Measurements from ENCODE around the gene KRT81.
"Not testable (repeated sequence)": the region's sequence is repeated elsewhere in the genome, so short reads cannot be mapped to it uniquely, and the experiment has no call there.

KRT81 gene

GRCh38 chr12:52316701-52317100, 25.4 kb upstream of the KRT81 start:
- no peak for DNase-seq

GRCh38 chr12:52316290-52316689, 25.0 kb upstream of the KRT81 start:
- DNase-seq, result no peak

- DNase-seq, result peak; percentile 26
Measured at GRCh38 chr12:52315721-52316120, 24.4 kb upstream of the KRT81 start.

DNA sequence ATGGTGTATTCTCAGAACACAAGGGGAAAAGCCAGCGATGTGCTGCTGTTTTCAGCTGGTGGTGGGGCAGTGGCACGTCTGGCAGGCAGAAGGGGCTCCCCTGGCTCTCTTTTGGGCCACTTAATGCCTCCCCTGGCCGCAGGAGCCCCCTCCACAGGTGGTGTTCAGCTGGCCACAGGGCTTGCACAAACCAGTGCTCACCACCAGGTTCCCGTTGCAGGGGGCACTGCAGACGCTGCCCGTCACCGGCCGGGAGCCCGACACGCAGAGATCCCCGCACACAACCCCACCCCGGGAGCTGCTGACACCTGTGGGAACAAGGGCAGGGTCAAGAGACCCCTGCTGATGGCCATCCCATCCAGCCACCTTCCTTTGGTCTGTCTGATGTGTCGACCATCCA, 23.2 kb upstream of the KRT81 start:
- no peak for DNase-seq

- DNase-seq, result no peak
Measured at GRCh38 chr12:52313926-52314325, 22.6 kb upstream of the KRT81 start.

- DNase-seq, result no peak
Measured at GRCh38 chr12:52313461-52313860, 22.1 kb upstream of the KRT81 start.

- DNase-seq, result no peak
Measured at GRCh38 chr12:52312086-52312485, 20.8 kb upstream of the KRT81 start.

- DNase-seq, result no peak
Measured at GRCh38 chr12:52311285-52311648, 19.9 kb upstream of the KRT81 start.

DNA sequence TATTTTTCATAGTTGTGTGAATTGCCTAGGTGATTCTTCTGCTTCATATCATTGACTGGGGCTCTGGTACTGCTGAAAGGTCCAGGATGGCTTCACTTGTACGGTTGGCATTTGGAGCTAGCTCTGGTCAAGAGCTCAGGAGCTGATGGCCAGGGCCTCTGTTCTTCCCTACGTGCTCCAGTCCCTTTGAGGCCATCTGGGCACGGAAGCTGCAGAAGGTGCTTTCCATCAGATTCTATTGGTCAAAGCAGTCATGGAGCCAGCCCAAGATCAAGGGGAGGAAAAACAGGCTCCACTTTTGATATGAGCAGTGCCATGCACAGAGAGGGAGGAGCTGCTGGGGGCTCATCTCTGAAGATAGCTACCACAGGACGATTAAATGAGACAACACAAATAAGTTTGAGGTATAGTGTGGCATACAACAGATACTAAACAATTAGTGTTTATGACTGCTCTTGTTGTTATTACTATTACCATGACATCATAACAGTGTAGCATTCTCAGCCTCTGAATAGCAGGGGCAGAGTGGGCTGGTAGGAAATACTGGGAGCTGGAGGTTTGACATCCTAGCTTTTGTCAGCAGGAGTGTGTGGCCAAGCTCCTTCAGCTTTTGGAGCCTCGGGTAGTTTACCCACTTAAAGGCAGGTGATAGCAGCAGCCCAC, 19.4 kb upstream of the KRT81 start:
- no peak for DNase-seq

- DNase-seq, result no peak
Measured at GRCh38 chr12:52308806-52309425, 17.6 kb upstream of the KRT81 start.

DNA sequence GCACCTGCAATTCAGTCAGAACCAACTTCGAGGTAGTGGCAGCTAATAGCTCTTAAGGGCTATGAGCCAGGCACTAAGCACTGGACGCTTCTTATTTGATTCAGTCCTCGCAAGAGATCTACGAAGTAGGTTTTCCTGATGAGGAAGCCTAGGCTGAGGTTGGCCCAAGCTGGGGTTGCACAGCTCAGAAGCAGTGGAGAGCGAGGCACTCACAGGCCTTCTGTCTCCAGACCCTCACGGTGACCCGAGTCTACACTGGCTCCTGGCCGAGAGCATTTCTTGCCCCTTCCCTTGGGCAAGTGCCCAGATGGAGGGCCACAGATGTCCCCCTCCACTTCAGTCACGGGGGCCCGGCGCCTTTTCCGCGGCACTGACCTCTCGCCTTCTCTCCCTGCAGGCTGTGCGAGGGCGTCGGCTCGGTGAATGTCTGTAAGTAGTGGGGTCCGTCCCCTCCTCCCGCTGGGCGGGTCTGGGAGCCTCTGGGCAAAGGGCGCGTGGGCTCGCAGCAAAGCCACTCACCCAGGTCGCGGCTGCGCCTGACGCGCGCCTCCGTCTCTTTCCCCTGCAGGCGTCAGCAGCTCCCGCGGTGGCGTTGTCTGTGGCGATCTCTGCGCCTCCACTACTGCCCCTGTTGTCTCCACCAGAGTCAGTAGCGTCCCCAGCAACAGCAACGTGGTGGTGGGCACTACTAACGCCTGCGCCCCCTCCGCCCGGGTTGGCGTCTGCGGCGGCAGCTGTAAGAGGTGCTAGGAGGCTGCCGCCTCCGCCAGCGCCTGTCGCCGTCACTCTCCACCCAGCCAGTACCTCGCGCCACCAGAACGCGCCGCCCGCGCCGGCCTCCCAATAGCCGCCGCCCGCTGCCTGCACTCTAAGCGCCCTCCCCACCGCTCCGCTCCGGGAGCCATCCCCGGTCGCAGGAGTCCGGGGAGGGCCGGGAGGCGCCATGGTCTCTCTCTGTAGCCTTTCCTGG, 16.8 kb upstream of the KRT81 start:
- peak; percentile 25 for DNase-seq

- DNase-seq, result no peak
Measured at GRCh38 chr12:52306731-52307130, 15.4 kb upstream of the KRT81 start.

- no peak for DNase-seq
Measured at GRCh38 chr12:52305921-52306705, 14.8 kb upstream of the KRT81 start.

GRCh38 chr12:52304941-52305411, 13.6 kb upstream of the KRT81 start:
- not testable (repeated sequence) for DNase-seq

DNA sequence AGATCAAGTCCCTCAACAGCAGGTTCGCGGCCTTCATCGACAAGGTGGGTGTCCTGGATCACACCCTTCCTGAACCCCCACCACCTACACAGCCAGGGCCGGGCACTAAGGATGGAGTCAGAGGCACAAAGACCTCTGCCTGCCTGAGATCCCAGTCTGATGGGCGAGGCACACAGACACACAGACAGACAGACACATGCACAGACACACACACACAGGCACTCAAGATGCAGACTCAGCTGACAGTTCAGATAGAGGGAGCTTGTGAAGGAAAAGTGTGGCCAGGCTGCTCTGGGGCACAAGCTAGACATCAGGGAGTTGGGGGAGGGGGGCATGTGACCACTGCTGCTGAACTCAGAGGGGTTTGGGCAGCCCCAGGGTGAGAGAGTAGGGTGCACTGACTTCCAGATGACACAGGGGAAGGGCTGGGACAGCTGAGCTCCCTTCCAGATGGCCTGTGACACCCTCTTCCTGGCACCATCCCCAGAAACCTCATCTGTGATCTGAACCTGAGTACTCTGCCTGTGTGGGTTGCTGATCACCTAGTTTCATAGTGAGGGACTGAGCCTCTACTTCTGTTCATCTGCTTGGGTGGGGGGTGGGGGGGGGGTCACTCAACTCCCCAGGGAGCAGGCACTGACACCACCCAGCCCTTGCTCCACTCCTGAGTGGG, 11.0 kb upstream of the KRT81 start:
- not testable (repeated sequence) for DNase-seq

- not testable (repeated sequence) for DNase-seq
Measured at GRCh38 chr12:52301721-52302120, 10.4 kb upstream of the KRT81 start.

- DNase-seq, result no peak
Measured at GRCh38 chr12:52300796-52301691, 9.7 kb upstream of the KRT81 start.

- DNase-seq, result no peak
Measured at GRCh38 chr12:52298677-52299190, 7.4 kb upstream of the KRT81 start.

DNA sequence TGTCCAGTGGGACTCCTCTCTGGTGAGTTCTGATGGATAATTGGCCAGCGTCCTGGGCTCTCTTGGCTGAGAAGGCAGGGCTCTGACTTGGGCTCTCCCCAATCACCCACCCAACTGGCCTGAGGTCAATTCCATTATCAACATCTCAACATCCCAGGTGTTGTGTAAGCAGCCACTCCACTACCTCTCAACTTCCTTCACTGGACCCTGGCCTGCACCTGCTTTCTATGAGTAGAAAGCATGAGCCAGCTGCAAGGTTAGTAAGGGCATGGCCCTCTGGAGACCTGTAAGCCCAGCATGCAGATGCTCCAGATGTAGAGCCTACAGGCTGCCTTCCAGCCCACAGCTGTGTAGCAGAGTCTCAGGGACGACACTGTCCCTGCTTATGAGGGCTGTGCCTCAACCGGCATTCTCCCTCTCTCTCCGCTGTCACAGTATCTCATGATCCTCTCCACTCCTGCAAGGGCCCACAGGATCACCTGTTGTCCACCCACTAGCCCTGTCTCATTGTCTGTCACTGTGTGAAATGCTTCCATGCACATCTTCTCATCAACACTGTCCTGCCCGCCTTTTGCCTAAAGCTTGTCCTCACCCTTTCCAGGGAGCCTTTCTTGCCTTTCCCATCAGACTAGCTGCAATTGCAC, 5.4 kb upstream of the KRT81 start:
- DNase-seq, result no peak

DNA sequence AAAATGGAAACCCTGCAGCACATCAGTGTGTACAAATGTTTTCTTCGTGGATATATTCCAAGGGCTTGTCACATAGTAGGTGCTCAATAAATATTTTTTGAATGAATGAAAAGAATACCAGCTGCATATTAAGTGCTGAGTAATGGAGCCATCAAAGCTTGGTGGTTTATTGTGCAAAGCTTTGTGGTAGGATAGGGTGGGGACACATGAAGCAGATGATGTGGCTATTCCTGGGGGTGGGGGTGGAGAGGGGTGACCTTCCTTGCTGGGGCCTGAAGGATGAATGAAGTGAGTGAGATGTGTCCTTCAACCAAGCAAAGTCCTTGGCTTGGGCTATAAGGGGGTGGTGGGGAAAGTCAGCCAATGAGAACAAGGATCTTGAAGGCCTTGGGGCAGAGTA, 4.3 kb upstream of the KRT81 start:
- DNase-seq, result peak; percentile 49

All from inflammatory macrophage treated with lipopolysaccharide for 4 hours (primary cell).